Calu3 (cell line): ENCODE data around the gene TM4SF20. TPM values are rescaled to one million over a fixed set of nuclear protein-coding genes. Genes with fewer than 3 reads are reported as not detected.

Experiments
- BruUV-seq: library from RNA; stranded (reverse); fragments of 400-500 nt; replicated peaks from 2 replicates; lab custom pipeline; 2021; lab: Mats Ljungman, UMichigan
- CTCF ChIA-PET: fragments of 300-600 bp; sonication (Branson Sonifier 250); formaldehyde crosslinking; loops from one replicate; lab custom pipeline; 2022; ENCODE audit warnings: antibody characterized with exemption; lab: Charles Lee
- DNase-seq: peaks from one replicate; pipeline ENCODE4 v3.0.0; 2022
- H3K27ac Mint-ChIP-seq: one replicate; pipeline ENCODE4 v1.8.0; 2022; ENCODE audit warnings: mixed read lengths; ENCODE audit not compliant: unreplicated experiment
- H3K27me3 Mint-ChIP-seq: one replicate; pipeline ENCODE4 v1.8.0; 2022; ENCODE audit warnings: mixed read lengths; ENCODE audit not compliant: unreplicated experiment
- H3K36me3 Mint-ChIP-seq: one replicate; pipeline ENCODE4 v1.8.0; 2022; ENCODE audit warnings: mild to moderate bottlenecking, moderate library complexity, mixed read lengths; ENCODE audit not compliant: insufficient read depth, unreplicated experiment
- H3K4me1 Mint-ChIP-seq: one replicate; pipeline ENCODE4 v1.8.0; 2022; ENCODE audit warnings: mild to moderate bottlenecking, low read depth, mixed read lengths; ENCODE audit not compliant: unreplicated experiment
- H3K4me3 Mint-ChIP-seq: one replicate; pipeline ENCODE4 v1.8.0; 2022; ENCODE audit warnings: mild to moderate bottlenecking, low read depth, moderate library complexity, mixed read lengths; ENCODE audit not compliant: unreplicated experiment
- H3K9me3 Mint-ChIP-seq: one replicate; pipeline ENCODE4 v1.8.0; 2022; ENCODE audit warnings: low read depth, mixed read lengths; ENCODE audit not compliant: unreplicated experiment
- intact Hi-C: fragments of 100-400 bp; cut with micrococcal nuclease; formaldehyde crosslinking; loops from one replicate; pipeline ENCODE4 v1.10.0; 2022; ENCODE audit not compliant: unreplicated experiment
- total RNA-seq: library from RNA; stranded (reverse); gene quantifications from 2 replicates; pipeline ENCODE4 v1.2.3, GENCODE V29; 2022
- TF ChIP-seq, protein P1 (sequence below): fragments of 200-600 bp; IDR thresholded peaks from one replicate; pipeline ENCODE4 v1.8.0; 2022; ENCODE audit warnings: antibody characterized with exemption; ENCODE audit not compliant: unreplicated experiment

TM4SF20 gene
- total RNA-seq, 1 experiment from 2014 or later = not detected

DNA sequence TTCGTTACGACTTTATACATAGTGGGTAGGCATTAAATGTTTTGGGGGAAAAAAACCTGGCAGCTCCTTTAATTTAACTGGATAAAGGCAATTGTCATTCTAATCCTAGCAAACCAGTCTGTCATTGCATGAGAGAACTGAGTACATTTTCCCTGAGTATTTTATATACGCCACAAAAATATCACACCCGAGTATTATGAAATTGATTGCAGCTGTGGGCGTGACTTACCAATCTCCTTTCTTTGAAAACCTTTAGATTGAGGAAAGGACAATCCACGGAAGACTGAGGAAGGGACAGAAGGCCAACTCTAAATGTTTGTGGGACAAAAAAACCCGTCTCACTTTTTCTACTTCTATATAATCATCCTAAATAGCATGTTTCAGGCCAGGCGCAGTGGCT, 9.0 kb downstream of the TM4SF20 start:
- intact Hi-C loops = no loop called here
- BruUV-seq = no TSS peak
- TF ChIP-seq, protein P1, sequence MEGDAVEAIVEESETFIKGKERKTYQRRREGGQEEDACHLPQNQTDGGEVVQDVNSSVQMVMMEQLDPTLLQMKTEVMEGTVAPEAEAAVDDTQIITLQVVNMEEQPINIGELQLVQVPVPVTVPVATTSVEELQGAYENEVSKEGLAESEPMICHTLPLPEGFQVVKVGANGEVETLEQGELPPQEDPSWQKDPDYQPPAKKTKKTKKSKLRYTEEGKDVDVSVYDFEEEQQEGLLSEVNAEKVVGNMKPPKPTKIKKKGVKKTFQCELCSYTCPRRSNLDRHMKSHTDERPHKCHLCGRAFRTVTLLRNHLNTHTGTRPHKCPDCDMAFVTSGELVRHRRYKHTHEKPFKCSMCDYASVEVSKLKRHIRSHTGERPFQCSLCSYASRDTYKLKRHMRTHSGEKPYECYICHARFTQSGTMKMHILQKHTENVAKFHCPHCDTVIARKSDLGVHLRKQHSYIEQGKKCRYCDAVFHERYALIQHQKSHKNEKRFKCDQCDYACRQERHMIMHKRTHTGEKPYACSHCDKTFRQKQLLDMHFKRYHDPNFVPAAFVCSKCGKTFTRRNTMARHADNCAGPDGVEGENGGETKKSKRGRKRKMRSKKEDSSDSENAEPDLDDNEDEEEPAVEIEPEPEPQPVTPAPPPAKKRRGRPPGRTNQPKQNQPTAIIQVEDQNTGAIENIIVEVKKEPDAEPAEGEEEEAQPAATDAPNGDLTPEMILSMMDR = no peak
- Mint-ChIP-seq H3K9me3 (no peaks in the 10 kb centered on the region), H3K27ac (no peak overlapping the region), H3K4me1 (no peaks in the 10 kb centered on the region), H3K36me3 (no peaks in the 10 kb centered on the region), H3K27me3 (no peaks in the 10 kb centered on the region), H3K4me3 (no peak overlapping the region)
- DNase-seq = no peak
- CTCF ChIA-PET = no interaction called here

DNA sequence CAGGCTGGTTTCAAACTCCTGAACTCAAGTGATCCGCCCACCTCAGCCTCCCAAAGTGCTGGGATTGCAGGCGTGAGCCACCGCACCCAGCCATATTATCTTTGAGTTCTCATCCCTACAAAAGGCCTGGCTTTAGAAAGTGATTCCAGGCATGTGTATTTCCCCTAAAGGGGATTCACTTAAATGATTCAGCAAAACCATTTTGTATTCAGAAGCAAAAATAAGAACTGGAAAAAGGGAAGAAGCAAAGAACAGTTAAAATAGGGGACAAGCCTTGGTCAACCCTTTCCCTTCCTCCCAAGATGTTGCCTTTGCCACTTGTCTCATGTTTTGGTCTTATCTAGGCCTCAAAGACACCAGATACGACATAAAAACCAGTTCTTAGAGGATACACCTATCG, 10.5 kb downstream of the TM4SF20 start:
- H3K4me3 Mint-ChIP-seq = no peak overlapping the region
- CTCF ChIA-PET = no interaction called here
- intact Hi-C loops = no loop called here

DNA sequence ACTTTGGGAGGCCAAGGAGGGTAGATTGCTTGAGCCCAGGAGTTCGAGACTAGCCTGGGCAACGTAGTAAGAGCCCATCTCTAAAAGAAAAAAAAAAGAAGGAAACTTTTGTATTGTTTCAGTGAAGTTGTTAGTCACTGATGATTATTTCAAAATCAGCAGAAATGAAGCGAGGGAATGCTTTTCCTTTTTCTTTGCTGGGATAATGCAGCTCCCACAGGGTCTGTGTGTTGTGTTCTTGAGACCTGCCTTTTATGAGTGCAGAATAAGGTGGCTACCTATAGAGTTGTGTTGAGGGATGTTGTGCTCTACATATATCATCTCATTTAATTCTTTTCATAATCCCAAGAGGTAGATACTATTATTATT, 11.7 kb downstream of the TM4SF20 start:
- H3K4me3 Mint-ChIP-seq = no peak overlapping the region
- intact Hi-C loops = no loop called here
- H3K36me3 Mint-ChIP-seq = no peaks in the 10 kb centered on the region

More for the DNA sequence above, 10.5 kb downstream of the TM4SF20 start:
- Mint-ChIP-seq H3K27me3 (no peaks in the 10 kb centered on the region), H3K36me3 (no peaks in the 10 kb centered on the region), H3K9me3 (no peaks in the 10 kb centered on the region), H3K4me1 (no peaks in the 10 kb centered on the region), H3K27ac (no peak overlapping the region)
- no peak for DNase-seq
- BruUV-seq = no TSS peak
- TF ChIP-seq, protein P1 = no peak

DNA sequence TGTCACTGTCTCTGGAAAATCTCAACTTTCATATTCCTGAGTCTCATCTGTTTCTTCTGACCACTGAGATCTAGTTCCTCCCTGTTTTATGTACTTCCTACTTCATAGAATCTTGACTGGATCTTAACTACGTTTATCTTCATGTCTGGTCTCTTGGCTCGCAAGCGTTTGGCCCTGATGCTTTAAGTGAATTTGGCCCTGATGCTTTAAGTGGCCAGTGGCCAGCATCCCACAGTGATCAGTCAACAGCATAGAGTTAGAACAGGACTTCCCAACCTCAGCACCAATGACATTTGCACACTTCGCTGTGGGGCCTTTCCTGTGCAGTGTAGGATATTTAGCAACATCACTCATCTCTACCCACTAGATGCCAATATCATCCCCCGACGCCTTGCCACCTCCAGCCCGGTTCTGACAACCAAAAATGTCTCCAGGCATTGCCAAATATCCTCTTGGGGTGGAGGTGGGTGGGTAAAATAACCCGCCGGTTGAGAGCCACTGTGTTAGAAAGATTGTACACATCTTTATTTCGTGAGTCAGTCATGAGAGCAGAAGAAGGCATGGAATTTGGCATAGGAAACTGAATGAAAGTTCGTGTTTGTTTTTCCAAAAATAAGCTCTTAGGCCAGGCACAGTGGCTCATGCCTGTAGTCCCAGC, 12.2 kb downstream of the TM4SF20 start:
- no peaks in the 10 kb centered on the region for H3K27me3 Mint-ChIP-seq
- TF ChIP-seq, protein P1 = no peak
- no peaks in the 10 kb centered on the region for H3K4me1 Mint-ChIP-seq
- intact Hi-C loops = no loop called here
- H3K27ac Mint-ChIP-seq = no peak overlapping the region
- no peaks in the 10 kb centered on the region for H3K9me3 Mint-ChIP-seq
- H3K4me3 Mint-ChIP-seq = no peak overlapping the region
- CTCF ChIA-PET = interaction anchor here (0.5 kb wide), 1 partner anchor 351 kb away, joined by 3 read pairs; the partner anchor contains the start of gene SLC19A3
- no peak for DNase-seq
- no TSS peak for BruUV-seq
- H3K36me3 Mint-ChIP-seq = no peaks in the 10 kb centered on the region

More for the DNA sequence above, 11.7 kb downstream of the TM4SF20 start:
- Mint-ChIP-seq H3K4me1 (no peaks in the 10 kb centered on the region), H3K27ac (no peak overlapping the region), H3K9me3 (no peaks in the 10 kb centered on the region), H3K27me3 (no peaks in the 10 kb centered on the region)
- TF ChIP-seq, protein P1 = no peak
- CTCF ChIA-PET = no interaction called here
- no TSS peak for BruUV-seq
- DNase-seq = no peak
